ENCODE results near the gene SHISA8. TPM values are rescaled to one million over a fixed set of nuclear protein-coding genes. Genes with fewer than 3 reads are reported as not detected.

SHISA8 gene
- total and polyA plus RNA-seq, 4 donors: not detected

DNA sequence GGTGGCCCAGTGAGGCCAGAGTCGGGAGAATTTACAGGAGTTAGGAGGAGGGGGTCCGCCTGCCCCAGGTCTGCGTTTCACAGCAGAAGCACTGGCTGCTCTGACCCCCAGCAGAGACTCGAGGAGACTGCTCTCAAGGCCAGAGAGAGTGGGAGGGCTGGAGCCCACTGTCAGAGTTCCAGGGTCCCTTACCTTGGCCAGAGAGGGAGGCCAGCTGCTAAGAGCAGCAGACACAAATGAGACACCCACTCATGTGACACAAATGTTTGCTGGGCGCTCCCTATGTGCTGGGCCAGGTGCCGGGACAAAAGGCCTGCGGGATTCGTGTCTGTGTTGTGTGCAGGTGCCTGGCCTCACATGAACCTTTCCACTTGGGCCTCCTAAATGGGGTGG, 14.5 kb upstream of the SHISA8 start:
- WGBS: 83% methylated on average over 8 of the region's 8 CpGs
- no peak overlapping the region for H3K27ac ChIP-seq (ENCODE audit: low read depth in 1 of 2, low read length in 2 of 2)
- no peak overlapping the region for H3K9ac ChIP-seq (ENCODE audit: low read depth in 1 of 2, low read length in 2 of 2)

DNA sequence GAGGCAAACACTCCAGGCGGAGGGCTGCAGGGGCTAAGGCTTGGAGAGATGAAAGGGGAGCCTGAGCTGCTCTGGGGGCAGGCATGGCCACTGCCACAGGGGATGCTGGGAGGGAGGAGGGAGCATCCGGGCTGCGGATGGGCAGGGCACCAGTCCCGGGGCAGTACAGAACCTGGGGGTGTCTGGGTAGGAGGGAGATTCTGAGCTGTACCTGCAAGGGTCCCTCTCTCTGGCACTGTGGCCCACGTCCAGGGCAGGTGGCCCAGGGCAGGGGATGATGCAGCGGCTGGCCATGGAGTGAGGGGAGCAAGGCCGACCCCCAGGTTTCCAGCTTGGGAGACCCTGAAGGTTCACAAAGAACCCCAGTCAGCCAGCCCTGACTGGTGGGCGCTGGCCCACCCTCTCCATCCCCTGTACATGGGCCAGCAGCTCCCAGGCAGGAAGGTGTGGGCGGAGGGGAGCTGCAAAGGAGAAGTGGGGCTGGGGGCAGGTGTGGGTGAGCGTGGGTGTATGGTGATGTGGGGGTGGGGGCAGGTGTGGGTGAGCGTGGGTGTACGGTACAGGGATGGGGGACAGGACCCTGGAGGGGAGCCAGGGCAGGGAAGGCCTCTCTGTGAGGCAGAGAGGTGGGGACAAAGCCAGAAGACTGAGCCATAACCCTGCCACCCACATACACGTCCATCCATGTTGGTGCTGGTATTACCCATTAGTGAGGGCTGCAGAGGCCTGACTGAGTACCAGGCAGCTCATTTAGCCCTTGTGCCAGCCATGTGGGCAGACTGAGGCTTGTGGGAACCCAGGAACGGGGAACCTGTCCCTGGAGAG, 13.9 kb upstream of the SHISA8 start:
- Histone ChIP-seq H3K4me3 (ENCODE audit: low read depth in 1 of 3, low read length in 3 of 3) (no peak overlapping the region), H3K9ac (ENCODE audit: low read depth in 1 of 2, low read length in 2 of 2) (no peak overlapping the region), H3K36me3 (ENCODE audit: control insufficient read depth in 4 of 4, insufficient read depth in 3 of 4, low read depth in 1 of 4, low read length in 3 of 4) (no peaks in the 10 kb centered on the region), H3K27me3 (ENCODE audit: control insufficient read depth in 4 of 4, insufficient read depth in 4 of 4, low read length in 3 of 4) (peaks cover 0 to 3% (median 0%) of the 10 kb centered on the region in 4 donors), H3K27ac (ENCODE audit: low read depth in 1 of 2, low read length in 2 of 2) (no peak overlapping the region), H3K9me3 (ENCODE audit: control insufficient read depth in 4 of 4, low read length in 3 of 4) (no peaks in the 10 kb centered on the region), H3K4me1 (ENCODE audit: control insufficient read depth in 4 of 4, insufficient read depth in 4 of 4, low read length in 3 of 4) (peaks cover 3 to 8% (median 6%) of the 10 kb centered on the region in 4 donors)
- WGBS: 87% methylated on average over 14 of the region's 14 CpGs
- TF ChIP-seq NR2F2 (IDR thresholded peaks at IDR 0.05) (no peak), JUND (IDR thresholded peaks at IDR 0.05) (no peak), GABPA (IDR thresholded peaks at IDR 0.05 in 1 of 2, conservative IDR thresholded peaks at IDR 0.05 in 1 of 2) (no peak), EGR1 (IDR thresholded peaks at IDR 0.05; ENCODE audit: low read depth in 2 of 2) (no peak), HNF4A (conservative IDR thresholded peaks at IDR 0.05) (no peak), YY1 (IDR thresholded peaks at IDR 0.05) (no peak), ATF3 (IDR thresholded peaks at IDR 0.05) (no peak), SP1 (IDR thresholded peaks at IDR 0.05) (no peak), TAF1 (conservative IDR thresholded peaks at IDR 0.05) (no peak), REST (IDR thresholded peaks at IDR 0.05) (no peak), RAD21 (IDR thresholded peaks at IDR 0.05) (no peak), FOXA2 (IDR thresholded peaks at IDR 0.05) (no peak), HNF4G (IDR thresholded peaks at IDR 0.05) (no peak), MAX (IDR thresholded peaks at IDR 0.05) (no peak), FOXA1 (IDR thresholded peaks at IDR 0.05) (no peak), ZBTB33 (IDR thresholded peaks at IDR 0.05) (no peak), RXRA (IDR thresholded peaks at IDR 0.05) (no peak)
- no peak for DNase-seq (ENCODE audit: low spot score)

More for the DNA sequence above, 14.5 kb upstream of the SHISA8 start:
- Histone ChIP-seq H3K9me3 (ENCODE audit: control insufficient read depth in 4 of 4, low read length in 3 of 4) (no peaks in the 10 kb centered on the region), H3K4me3 (ENCODE audit: low read depth in 1 of 3, low read length in 3 of 3) (no peak overlapping the region), H3K4me1 (ENCODE audit: control insufficient read depth in 4 of 4, insufficient read depth in 4 of 4, low read length in 3 of 4) (peaks cover 3 to 8% (median 6%) of the 10 kb centered on the region in 4 donors), H3K36me3 (ENCODE audit: control insufficient read depth in 4 of 4, insufficient read depth in 3 of 4, low read depth in 1 of 4, low read length in 3 of 4) (no peaks in the 10 kb centered on the region), H3K27me3 (ENCODE audit: control insufficient read depth in 4 of 4, insufficient read depth in 4 of 4, low read length in 3 of 4) (peaks cover 0 to 3% (median 0%) of the 10 kb centered on the region in 4 donors)
- DNase-seq (ENCODE audit: low spot score): no peak
- TF ChIP-seq SP1 (IDR thresholded peaks at IDR 0.05) (no peak), ATF3 (IDR thresholded peaks at IDR 0.05) (no peak), MAX (IDR thresholded peaks at IDR 0.05) (no peak), NR2F2 (IDR thresholded peaks at IDR 0.05) (no peak), JUND (IDR thresholded peaks at IDR 0.05) (no peak)
